AG10803 (cell line): ENCODE results near the gene MFN2.

Experiments
- DNase-seq: peaks from one replicate; pipeline ENCODE4 v3.0.0; 2010; ENCODE audit warnings: low read depth
- H3K4me3 ChIP-seq: 2 replicates; pipeline ENCODE4 v1.5.1; 2011; ENCODE audit warnings: mild to moderate bottlenecking, low read length, control low read depth
- TF ChIP-seq, protein P1 (sequence below): conservative IDR thresholded peaks from 2 replicates; pipeline ENCODE4 v1.5.1; 2011; ENCODE audit warnings: mild to moderate bottlenecking, low read length, control low read depth, inconsistent platforms

Gene MFN2

DNA sequence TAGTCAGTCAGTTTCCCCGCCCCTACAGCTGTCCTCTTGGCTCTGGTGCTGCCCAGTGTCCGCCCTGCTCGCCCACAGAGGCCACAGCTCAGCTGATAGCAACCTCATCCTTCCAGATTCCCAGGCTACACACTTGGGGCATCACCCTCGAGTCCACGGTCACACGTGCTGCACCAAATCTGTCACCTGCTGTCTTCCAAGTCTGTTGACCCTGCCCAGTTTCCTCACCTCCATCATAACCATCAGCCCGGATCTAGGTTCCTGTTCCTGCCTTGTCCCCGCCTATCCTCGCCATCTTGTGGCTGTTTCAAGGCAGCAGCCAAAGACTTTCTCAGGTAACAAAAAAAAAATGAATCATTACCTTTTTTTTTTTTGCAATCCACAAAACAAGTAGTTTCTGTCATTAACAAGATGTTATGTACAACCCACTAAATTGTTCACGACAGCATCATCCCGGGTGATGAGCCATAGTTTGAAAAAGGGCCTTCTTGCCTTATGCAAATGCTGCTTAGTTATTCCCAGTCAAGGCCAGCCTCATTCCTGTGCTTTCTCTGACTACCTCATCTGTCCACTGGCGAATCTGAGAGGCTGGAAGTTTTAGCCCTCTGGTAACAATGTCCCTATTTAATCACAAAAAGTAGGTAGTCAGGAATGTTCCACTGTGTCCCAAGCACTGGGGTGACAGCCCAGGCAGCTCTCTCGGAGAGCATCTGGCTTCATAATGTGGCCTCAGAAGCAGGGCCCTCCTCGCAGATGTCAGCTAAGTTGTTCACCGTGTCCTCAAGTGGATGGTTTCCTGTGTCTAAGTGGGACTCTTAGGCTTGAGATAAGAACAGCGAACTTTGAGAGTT, 34.1 kb downstream of the MFN2 start:
- H3K4me3 ChIP-seq = no peak overlapping the region
- TF ChIP-seq, protein P1, sequence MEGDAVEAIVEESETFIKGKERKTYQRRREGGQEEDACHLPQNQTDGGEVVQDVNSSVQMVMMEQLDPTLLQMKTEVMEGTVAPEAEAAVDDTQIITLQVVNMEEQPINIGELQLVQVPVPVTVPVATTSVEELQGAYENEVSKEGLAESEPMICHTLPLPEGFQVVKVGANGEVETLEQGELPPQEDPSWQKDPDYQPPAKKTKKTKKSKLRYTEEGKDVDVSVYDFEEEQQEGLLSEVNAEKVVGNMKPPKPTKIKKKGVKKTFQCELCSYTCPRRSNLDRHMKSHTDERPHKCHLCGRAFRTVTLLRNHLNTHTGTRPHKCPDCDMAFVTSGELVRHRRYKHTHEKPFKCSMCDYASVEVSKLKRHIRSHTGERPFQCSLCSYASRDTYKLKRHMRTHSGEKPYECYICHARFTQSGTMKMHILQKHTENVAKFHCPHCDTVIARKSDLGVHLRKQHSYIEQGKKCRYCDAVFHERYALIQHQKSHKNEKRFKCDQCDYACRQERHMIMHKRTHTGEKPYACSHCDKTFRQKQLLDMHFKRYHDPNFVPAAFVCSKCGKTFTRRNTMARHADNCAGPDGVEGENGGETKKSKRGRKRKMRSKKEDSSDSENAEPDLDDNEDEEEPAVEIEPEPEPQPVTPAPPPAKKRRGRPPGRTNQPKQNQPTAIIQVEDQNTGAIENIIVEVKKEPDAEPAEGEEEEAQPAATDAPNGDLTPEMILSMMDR = peak; percentile 19; the same call in 1 of the 2 replicates
- peak; percentile 62 for DNase-seq

DNA sequence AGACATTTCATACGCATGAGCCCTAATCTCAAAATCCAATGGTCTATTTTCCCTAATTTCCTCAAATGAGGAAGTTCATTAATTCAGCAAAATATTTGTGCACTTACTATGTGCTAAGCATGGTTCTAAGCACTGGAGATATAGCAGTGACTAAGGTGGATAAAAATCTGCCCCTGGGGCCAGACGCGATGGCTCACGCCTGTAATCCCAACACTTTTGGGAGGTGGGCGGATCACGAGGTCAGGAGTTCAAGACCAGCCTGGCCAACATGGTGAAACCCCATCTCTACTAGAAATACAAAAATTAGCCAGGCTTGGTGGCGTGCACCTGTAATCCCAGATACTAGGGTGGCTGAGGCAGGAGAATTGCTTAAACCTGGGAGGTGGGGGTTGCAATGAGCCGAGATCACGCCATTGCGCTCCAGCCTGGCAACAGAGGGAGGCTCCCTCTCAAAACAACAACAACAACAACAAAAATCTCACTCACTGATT, 34.8 kb downstream of the MFN2 start:
- DNase-seq = peak; percentile 42
- TF ChIP-seq, protein P1 = no peak
- H3K4me3 ChIP-seq = no peak overlapping the region

DNA sequence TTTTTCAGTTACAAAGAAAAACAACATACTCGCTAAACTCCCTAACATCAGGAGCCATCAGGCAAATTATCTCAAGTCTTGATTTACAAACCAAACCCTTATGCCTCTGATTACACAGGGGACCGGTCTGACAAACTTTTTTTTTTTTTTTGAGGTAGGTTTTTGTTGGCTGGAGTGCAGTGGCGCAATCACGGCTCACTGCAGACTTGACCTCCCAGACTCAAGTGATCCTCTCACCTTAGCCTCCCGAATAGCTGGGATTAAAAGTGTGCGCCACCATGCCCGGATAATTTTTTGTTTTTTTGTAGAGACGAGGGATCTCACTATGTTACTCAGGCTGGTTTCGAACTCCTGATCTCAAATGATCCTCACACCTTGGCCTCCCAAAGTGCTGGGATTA, 35.3 kb downstream of the MFN2 start:
- no peak overlapping the region for H3K4me3 ChIP-seq
- no peak for DNase-seq
- TF ChIP-seq, protein P1 = no peak

DNA sequence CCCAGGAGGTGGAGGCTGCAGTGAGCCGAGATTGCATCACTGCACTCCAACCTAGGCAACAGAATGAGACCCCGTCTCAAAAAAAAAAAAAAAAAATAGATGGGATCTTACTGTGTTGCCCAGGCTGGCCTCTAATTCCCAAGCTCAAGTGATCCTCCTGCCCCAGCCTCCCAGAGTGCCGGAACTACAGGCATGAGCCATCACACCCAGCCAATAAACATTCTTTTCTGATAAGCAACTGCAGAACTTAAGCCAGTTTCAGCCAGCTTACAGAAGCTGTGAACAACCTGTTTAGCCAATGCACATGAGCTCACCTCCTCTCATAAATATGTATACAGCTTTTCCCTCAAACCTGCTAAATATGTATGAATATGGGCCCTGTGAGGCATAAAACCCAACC, 35.9 kb downstream of the MFN2 start:
- TF ChIP-seq, protein P1 = no peak
- no peak overlapping the region for H3K4me3 ChIP-seq
- DNase-seq = no peak

DNA sequence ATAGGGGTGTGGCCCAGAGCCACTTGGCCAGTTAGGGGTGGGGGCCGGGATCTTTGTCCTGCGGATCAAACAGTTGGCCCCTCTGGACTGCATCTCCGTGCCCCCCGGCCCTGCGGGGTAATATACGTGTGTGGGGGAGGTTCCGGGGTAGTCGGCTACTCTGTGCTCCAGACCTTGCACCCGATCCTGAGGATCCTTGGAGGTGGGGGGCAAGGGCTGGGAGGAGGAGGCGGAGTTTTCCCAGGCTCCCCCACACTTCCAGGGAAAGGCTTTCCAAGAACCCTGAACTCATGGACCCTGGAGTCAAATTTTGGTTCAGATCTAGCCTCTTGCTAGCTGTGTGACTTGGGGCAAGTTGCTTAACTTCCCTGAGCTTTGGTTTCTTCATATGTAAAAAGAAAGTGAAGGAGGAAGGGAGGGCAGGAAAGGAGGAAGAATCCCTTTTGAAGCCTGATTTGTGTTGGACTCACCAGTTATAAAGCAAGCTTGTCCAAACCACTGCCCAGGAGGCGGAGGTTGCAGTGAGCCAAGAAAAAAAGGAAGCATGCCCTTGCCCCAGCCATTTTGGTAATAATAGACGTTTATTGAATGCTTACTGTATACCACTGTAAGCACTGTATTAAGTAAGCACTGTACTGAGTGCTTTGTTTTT, 39.7 kb downstream of the MFN2 start:
- H3K4me3 ChIP-seq = peak overlapping the region; percentile 82
- TF ChIP-seq, protein P1 = no peak
- no peak for DNase-seq

DNA sequence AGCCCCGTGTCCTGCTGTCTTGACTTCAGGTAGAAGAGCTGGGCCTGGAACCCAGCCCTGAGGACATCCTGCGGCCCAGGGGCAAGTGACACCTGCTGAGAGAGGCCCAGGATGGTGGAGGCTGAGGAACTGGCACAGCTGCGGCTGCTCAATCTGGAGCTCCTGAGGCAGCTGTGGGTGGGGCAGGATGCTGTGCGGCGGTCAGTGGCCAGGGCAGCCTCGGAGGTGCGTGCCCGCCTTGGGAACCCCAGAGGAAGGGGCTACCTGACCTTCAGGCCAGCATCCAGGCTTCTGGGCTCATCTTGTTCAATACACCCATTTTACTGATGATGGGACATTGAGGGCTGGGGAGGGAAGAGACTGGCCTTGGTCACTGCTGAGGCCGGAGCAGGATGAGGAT, 41.4 kb downstream of the MFN2 start:
- TF ChIP-seq, protein P1 = no peak
- H3K4me3 ChIP-seq = no peak overlapping the region
- DNase-seq = no peak
